AG08396 (cell line): ENCODE results near the gene CLDN6.

ENCODE experiments used
- DNase-seq: peaks from one replicate; pipeline ENCODE4 v3.0.0; 2012; ENCODE audit warnings: low spot score, mixed read lengths

Gene CLDN6

GRCh38 chr16:2987286-2987685 lies 30.7 kb downstream of the CLDN6 start:
- no peak for DNase-seq

GRCh38 chr16:2986623-2987188 lies 31.3 kb downstream of the CLDN6 start:
- no peak for DNase-seq

- DNase-seq = no peak
These were observed 32.1 kb downstream of the CLDN6 start for GRCh38 chr16:2985893-2986355.

- no peak for DNase-seq
These were observed 32.5 kb downstream of the CLDN6 start for GRCh38 chr16:2985462-2985861.

- peak; percentile 96 for DNase-seq
These were observed 34.3 kb downstream of the CLDN6 start for GRCh38 chr16:2983706-2984136.

- DNase-seq = no peak
These were observed 35.6 kb downstream of the CLDN6 start for GRCh38 chr16:2982402-2982801.

GRCh38 chr16:2981899-2982250 lies 36.1 kb downstream of the CLDN6 start:
- DNase-seq = no peak

- no peak for DNase-seq
These were observed 36.6 kb downstream of the CLDN6 start for GRCh38 chr16:2981177-2981898.

GRCh38 chr16:2980227-2981176 lies 37.5 kb downstream of the CLDN6 start, which contains the start of gene PKMYT1:
Gene PKMYT1 (minus strand): TSS chr16:2980446. CDS start chr16:2979657, 789 bp downstream.
- DNase-seq = peak; percentile 100

GRCh38 chr16:2979669-2980226 lies 38.2 kb downstream of the CLDN6 start:
- DNase-seq = no peak

GRCh38 chr16:2977440-2977839 lies 40.5 kb downstream of the CLDN6 start:
- DNase-seq = no peak

GRCh38 chr16:2976673-2977072 lies 41.3 kb downstream of the CLDN6 start:
- no peak for DNase-seq

- no peak for DNase-seq
These were observed 41.8 kb downstream of the CLDN6 start for GRCh38 chr16:2976201-2976600.

GRCh38 chr16:2975161-2975795 lies 42.7 kb downstream of the CLDN6 start:
- no peak for DNase-seq

GRCh38 chr16:2974319-2975056 lies 43.5 kb downstream of the CLDN6 start:
- DNase-seq = no peak

GRCh38 chr16:2973605-2974318 lies 44.2 kb downstream of the CLDN6 start:
- no peak for DNase-seq

GRCh38 chr16:2973093-2973492 lies 44.9 kb downstream of the CLDN6 start:
- no peak for DNase-seq

GRCh38 chr16:2971985-2972784 lies 45.8 kb downstream of the CLDN6 start:
- DNase-seq = no peak

- DNase-seq = no peak
These were observed 46.6 kb downstream of the CLDN6 start for GRCh38 chr16:2971134-2971984.
